Measurements from ENCODE around the gene BLM.

Gene BLM

DNA sequence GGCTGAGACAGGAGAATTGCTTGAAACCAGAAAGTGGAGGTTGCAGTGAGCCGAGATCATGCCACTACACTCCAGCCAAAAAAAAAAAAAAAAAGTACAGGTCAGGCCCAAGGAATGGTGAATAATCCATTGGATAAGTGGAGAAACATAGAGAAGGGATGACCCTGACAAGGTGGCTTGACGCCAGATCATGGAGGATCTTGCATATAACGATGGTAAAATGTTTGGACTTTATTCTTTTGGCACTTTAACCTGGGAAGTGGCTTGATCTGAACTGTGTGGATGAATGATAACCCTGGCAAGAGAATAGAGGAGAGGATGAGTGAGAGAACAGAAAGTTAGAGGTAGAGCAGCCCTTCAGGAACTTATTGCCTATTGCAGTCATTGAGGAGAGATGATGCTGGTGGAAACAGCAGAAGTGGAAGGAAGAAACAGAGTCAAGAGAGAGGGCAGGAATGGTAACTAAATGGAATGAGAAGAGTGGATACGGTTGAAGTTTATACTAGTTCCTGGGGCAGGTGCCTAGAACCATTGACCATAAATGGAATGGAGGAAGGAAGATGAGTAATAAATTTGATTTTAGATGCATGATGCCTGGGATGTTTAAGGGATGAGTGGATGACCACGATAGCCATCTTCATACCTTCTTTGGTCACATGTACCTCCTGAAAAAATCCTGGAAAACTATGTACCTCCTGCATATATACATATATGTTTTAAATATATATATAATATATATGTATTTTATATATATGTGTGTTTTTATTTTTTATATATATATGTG, 57.8 kb downstream of the BLM start:
- in situ Hi-C loops (cut with MboI; ENCODE audit: low sequenced_read_pairs): no loop called here

DNA sequence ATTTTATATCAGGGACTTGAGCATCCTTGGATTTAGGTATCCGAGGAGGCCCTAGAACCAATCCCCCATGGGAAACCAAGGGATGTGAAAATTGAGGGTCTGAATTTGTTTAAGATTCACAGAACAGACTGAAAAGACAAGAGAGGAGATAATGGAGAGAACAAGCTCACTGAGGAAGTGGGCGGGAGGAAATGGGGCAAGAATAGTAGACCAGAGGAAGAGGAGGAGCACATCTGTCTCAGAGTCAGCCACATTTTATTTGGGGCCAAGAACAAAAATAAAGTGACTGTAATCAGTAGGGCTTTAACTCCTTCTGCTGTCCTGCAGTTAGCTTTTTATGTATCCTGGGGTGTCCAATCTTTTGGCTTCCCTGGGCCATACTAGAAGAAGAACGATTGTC, 63.8 kb downstream of the BLM start:
- in situ Hi-C loops (cut with MboI; ENCODE audit: low sequenced_read_pairs): no loop called here

GRCh38 chr15:90782442-90782841, 65.3 kb downstream of the BLM start:
- in situ Hi-C loops (cut with MboI; ENCODE audit: low sequenced_read_pairs): no loop called here

DNA sequence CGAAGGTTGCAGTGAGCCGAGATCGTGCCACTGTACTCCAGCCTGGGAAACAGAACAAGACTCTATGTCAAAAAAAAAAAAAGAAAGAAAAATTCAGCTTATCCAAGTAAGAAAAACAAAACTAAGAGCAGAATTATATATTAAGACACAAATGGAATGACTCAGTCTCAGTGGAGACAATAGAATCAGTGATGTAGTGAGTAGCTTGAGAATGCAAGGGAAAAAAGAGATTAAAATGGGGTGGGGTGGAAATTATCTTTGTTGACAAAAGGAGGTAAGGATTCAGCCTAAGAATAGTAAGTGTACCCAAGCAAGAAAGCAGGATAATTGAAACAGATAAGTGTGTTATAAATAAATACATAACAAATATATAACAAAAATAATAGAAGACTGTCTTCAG, 70.7 kb downstream of the BLM start:
- in situ Hi-C loops (cut with MboI; ENCODE audit: low sequenced_read_pairs): no loop called here

GRCh38 chr15:90789462-90789861, 72.3 kb downstream of the BLM start:
- in situ Hi-C loops (cut with MboI; ENCODE audit: low sequenced_read_pairs): no loop called here

GRCh38 chr15:90790057-90790456, 72.9 kb downstream of the BLM start:
- in situ Hi-C loops (cut with MboI; ENCODE audit: low sequenced_read_pairs): no loop called here

- in situ Hi-C loops (cut with MboI; ENCODE audit: low sequenced_read_pairs): no loop called here
Measured at GRCh38 chr15:90790561-90790960, 73.4 kb downstream of the BLM start.

DNA sequence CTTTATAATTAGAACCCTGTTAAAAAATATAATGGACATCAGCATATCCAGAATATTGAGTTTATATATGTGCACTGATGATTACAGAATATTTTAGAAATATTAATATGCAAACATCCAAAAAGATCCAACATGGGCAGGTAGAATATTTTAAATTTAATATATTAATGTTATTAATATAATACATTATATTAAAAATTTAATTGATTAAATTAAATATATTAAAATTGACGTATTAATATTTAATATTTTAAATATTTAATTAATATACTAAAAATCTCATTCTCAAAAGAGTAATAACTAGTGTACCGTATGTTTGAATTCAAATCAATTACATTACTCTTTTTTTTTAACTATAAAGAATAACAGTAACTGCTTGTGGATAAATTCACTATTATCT, 77.4 kb downstream of the BLM start:
- in situ Hi-C loops (cut with MboI; ENCODE audit: low sequenced_read_pairs): no loop called here

DNA sequence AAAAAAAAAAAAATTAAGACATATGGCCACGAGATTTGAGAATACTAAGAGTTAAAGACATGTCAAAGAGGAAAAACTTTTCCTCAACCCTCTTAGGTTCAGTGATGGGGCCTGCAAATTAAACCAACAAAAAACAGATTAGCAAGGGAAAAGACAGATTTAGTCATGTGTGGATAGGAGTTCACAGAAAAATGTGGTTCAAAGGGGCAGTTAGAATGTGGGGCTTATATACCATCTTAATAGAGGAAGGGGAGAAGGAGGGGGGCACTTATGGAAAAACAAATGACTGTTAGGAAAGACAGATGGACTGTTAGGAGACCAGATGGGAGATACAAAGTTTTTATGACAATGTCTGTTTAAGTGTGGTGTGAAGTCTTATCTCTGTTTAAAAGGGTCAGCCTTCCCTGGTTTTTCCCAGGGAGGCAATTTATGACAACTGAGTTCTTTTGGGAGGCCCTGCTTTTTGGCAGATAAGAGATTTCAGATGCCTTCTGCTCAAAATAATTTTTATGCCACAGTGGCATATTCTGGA, 82.6 kb downstream of the BLM start:
- in situ Hi-C loops (cut with MboI; ENCODE audit: low sequenced_read_pairs): no loop called here

GRCh38 chr15:90801803-90802202, 84.7 kb downstream of the BLM start:
- in situ Hi-C loops (cut with MboI; ENCODE audit: low sequenced_read_pairs): no loop called here

DNA sequence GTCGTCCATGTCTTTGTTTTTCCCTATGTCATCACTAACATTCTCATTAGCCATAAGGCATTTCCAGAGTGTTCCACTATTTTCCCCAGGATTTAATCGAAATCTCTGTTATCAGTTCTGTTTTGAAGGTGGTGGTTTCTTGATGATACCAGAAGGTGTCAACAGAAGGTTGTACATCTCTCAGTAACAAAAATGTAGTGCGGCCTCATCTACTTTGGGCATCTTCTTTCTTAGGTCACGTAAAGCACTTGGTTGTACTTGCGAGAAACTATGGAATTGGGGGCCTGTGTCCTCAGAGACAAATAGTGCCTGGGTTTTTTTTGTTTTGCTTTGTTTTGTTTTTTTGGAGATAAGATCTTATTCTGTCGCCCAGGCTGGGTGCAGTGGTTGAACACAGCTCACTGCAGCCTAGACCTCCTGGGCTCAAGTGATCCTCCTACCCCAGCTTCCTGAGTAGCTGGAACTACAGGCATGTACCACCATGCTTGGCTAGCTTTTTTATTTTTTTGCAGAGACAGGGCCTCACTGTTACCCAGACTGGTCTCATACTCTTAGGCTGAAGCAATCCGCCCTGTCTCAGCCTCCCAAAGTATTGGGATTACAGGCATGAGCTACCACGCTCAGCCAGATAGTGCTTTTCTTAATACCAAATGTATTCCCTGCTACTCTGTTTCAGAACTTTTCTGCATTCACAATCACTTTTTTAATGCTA, 90.1 kb downstream of the BLM start:
- in situ Hi-C loops (cut with MboI; ENCODE audit: low sequenced_read_pairs): no loop called here

- in situ Hi-C loops (cut with MboI; ENCODE audit: low sequenced_read_pairs): no loop called here
Measured at GRCh38 chr15:90807786-90808086, 90.6 kb downstream of the BLM start.

GRCh38 chr15:90808517-90809235, 91.5 kb downstream of the BLM start:
- in situ Hi-C loops (cut with MboI; ENCODE audit: low sequenced_read_pairs): no loop called here

GRCh38 chr15:90809536-90809935, 92.4 kb downstream of the BLM start:
- in situ Hi-C loops (cut with MboI; ENCODE audit: low sequenced_read_pairs): no loop called here

DNA sequence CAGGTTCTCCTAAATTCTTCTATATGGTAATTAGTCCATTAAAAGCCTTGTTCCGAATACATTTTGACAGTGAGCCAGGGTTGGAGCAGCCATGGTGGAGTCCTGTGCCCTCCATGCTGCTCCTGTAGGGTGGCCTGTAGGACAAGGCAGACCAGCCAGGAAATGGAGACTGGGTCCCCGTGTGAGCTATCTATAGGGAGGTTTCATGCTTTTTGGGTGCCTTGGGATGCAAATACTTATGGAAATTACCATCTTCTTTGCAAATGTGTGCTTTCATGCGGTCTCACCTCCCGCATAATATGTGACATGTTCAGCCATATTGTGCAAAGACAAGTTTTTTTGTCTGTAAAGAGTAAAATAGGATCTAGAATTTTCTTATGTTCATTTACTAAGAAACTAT, 93.2 kb downstream of the BLM start:
- in situ Hi-C loops (cut with MboI; ENCODE audit: low sequenced_read_pairs): no loop called here

DNA sequence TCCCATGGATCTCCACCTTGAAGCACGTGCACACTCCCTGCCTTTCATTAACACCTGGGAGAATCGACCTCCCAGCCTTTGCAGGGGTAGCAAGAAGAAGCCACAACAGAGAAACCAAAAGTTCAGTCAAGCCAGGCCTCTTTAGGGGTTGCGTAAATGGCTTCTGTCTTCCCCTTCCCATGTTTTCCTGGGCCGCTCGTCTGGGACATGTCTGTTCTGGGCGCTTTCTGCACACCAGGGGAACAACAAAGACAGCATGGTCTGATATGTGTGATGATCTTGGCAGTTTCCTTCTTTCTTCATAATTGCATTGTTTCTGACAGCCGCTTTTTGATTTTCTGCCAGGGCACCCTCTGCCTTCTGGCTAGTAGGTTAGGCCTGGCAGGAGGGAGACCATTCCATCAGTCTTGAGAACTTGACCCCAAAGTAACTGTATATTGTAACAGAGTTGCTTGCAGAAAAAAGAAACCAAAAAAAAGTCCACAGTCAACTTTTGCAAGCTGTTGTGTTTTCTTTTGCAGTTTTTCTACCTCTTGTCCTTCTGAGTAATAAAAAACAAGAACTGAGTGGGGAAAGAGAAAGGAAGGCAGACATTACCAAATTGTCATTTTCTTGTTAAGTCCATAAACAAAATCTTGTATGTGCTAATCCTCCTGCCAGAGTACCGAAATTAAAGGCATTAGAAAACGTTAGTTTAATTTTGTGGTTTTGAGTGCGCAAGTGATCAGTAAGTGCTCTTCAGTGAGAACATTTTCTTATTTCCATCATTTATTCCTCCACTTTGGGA, 95.2 kb downstream of the BLM start:
- in situ Hi-C loops (cut with MboI; ENCODE audit: low sequenced_read_pairs): no loop called here

DNA sequence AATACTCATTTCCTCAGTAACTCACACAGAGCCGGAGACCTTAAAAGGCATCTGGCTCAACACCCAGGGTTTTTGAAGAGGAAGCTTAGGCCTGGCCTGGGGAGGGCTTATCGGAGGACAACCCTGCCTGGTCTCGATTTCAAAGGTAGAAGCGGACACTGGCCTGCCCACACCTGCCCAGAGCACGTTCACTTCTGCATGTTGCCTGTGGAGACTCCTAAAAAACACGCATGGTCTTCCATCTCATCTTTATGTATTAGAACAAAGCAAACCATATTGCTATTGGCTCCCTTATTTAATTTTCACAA, 95.8 kb downstream of the BLM start:
- in situ Hi-C loops (cut with MboI; ENCODE audit: low sequenced_read_pairs): no loop called here

GRCh38 chr15:90813796-90814190, 96.6 kb downstream of the BLM start:
- in situ Hi-C loops (cut with MboI; ENCODE audit: low sequenced_read_pairs): no loop called here

DNA sequence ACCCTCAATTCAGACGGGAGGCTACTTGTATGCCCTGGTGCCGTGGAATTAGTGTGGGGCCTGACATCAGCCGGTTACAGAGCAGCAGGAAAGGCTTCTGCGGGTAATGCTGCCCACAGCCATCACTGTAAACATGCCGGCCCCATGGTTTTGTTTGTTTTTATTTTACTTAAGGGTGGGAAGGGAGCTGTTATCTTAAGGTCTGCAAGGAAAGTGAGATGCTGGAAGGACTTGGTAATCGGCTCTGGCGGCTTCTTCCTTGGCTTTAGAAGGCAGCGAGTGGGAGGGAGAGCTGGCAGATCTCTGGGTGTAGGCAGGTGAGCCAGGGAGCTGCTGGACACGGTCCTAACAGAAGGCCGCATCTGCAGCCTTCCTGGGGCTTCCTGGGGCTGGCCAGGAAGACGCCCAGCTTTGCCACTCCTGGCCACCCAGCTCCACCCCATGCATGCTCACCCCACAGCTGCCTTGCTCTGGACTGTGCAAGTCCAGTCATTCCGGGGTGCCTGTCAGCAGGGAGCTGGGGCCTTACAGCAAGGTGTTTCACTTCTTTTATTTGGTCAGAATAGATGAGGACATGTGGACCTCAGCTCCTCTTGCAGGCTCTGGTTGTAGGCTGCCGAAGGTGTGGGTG, 97.2 kb downstream of the BLM start:
- in situ Hi-C loops (cut with MboI; ENCODE audit: low sequenced_read_pairs): no loop called here

GRCh38 chr15:90816401-90817116, 99.4 kb downstream of the BLM start:
- in situ Hi-C loops (cut with MboI; ENCODE audit: low sequenced_read_pairs): no loop called here

All from HL-60/S4 treated with phorbol 12-myristate 13-acetate at 8.2 ng/mL for 4 days and 3 days (cell line).